Prostate gland (tissue), 2 donors: Measurements from ENCODE around the gene TMEM243.

Experiments
- CTCF ChIP-seq, 4 experiments: fragments of 200-600 bp in 2 of 4; fragments of 450-650 bp in 2 of 4; sonication (generic) in 2 of 4; IDR thresholded peaks; 1 replicate in 3 of 4; 2 replicates in 1 of 4; pipeline ENCODE4 v1.5.1; 2016 to 2019; ENCODE audit warnings: antibody characterized with exemption in 4 of 4, mild to moderate bottlenecking in 2 of 4, moderate library complexity in 2 of 4
- POLR2A ChIP-seq: fragments of 450-650 bp; IDR thresholded peaks from one replicate; pipeline ENCODE4 v1.6.1; 2016; ENCODE audit warnings: antibody characterized with exemption, mild to moderate bottlenecking

- TF ChIP-seq CTCF (IDR thresholded peaks at IDR 0.05): no peak
- TF ChIP-seq POLR2A: no peak
Measured at GRCh38 chr7:87147500-87147899, 72.0 kb downstream of the TMEM243 start.
